B cell (primary cell): ENCODE measurements around the gene C17orf100. TPM values are rescaled to one million over a fixed set of nuclear protein-coding genes. Genes with fewer than 3 reads are reported as not detected.

ENCODE experiments used
- ATAC-seq: fragments of 200-7000 bp; cut with Tn5 transposase; one replicate; pipeline ENCODE4 v1.10.0; 2021; ENCODE audit warnings: low read depth, mild to moderate bottlenecking, moderate number of reproducible peaks, moderate library complexity
- CTCF ChIA-PET: fragments of 350-600 bp; sonication (Branson Sonifier 250); formaldehyde crosslinking; loops from one replicate; lab custom pipeline; 2021; ENCODE audit warnings: antibody characterized with exemption, inconsistent platforms; lab: Charles Lee
- POLR2A ChIA-PET: fragments of 350-600 bp; sonication (Branson Sonifier 250); formaldehyde crosslinking; loops from one replicate; lab custom pipeline; 2021; ENCODE audit warnings: antibody characterized with exemption; lab: Charles Lee
- DNase-seq: peaks from one replicate; pipeline ENCODE4 v3.0.0; 2013
- H2AFZ ChIP-seq: 2 replicates; pipeline ENCODE4 v1.6.1; 2012; ENCODE audit warnings: mild to moderate bottlenecking, low read depth, low read length; ENCODE audit not compliant: insufficient read depth, poor library complexity, severe bottlenecking
- H3K27ac ChIP-seq, 2 donors: 1 replicate in 1 of 2; 2 replicates in 1 of 2; pipeline ENCODE4 v1.5.1; 2012 to 2013; ENCODE audit warnings: low read length in 2 of 2, mild to moderate bottlenecking in 2 of 2, moderate library complexity in 1 of 2
- H3K27me3 ChIP-seq, 4 experiments: fragments of 200-600 bp in 1 of 4; sonication (generic) in 1 of 4; replicated peaks in 1 of 4; 1 replicate in 2 of 4; 2 replicates in 2 of 4; pipeline versions ENCODE4 v1.6.1 to v1.7.0; 2013 to 2016; ENCODE audit warnings: low read length in 3 of 4, mild to moderate bottlenecking in 2 of 4, mixed read lengths in 1 of 4, moderate library complexity in 1 of 4; ENCODE audit not compliant: insufficient read depth in 4 of 4, control insufficient read depth in 3 of 4; ENCODE audit errors: control extremely low read depth in 1 of 4
- H3K36me3 ChIP-seq, 2 experiments: replicated peaks in 1 of 2; 1 replicate in 1 of 2; 2 replicates in 1 of 2; pipeline versions ENCODE4 v1.6.1 to v1.7.1; 2013; ENCODE audit warnings: low read length in 1 of 2; ENCODE audit not compliant: insufficient read depth in 2 of 2, control insufficient read depth in 1 of 2; ENCODE audit errors: control extremely low read depth in 1 of 2, extremely low read depth in 1 of 2
- H3K4me1 ChIP-seq, 2 donors: fragments of 200-600 bp in 1 of 2; sonication (generic) in 1 of 2; 1 replicate in 1 of 2; 2 replicates in 1 of 2; pipeline versions ENCODE4 v1.5.1 to v1.6.1; 2013 to 2017; ENCODE audit warnings: low read length in 2 of 2; ENCODE audit not compliant: control insufficient read depth in 2 of 2, insufficient read depth in 2 of 2
- H3K4me2 ChIP-seq: replicated peaks from 2 replicates; pipeline ENCODE3; 2012; ENCODE audit warnings: mild to moderate bottlenecking, low read depth, low read length; ENCODE audit not compliant: poor library complexity, severe bottlenecking
- H3K4me3 ChIP-seq, 5 experiments: fragments of 200-600 bp in 1 of 5; sonication (generic) in 1 of 5; 1 replicate in 3 of 5; 2 replicates in 2 of 5; pipeline versions ENCODE4 v1.5.1 to v1.7.0; 2011 to 2016; ENCODE audit warnings: low read length in 4 of 5, mild to moderate bottlenecking in 4 of 5, low read depth in 2 of 5, control low read depth in 1 of 5, moderate library complexity in 1 of 5; ENCODE audit not compliant: insufficient read depth in 1 of 5; ENCODE audit errors: control extremely low read depth in 1 of 5, extremely low read depth in 1 of 5
- H3K79me2 ChIP-seq: fragments of 200-600 bp; sonication (generic); one replicate; pipeline ENCODE4 v1.6.0; 2016; ENCODE audit warnings: low read length; ENCODE audit not compliant: control insufficient read depth, insufficient read depth
- H3K9ac ChIP-seq: fragments of 200-600 bp; sonication (generic); 2 replicates; pipeline ENCODE4 v1.6.1; 2017; ENCODE audit warnings: mild to moderate bottlenecking, low read length, moderate library complexity
- H3K9me3 ChIP-seq, 3 donors: one replicate each; pipeline versions ENCODE4 v1.6.1 to v1.7.1; 2013; ENCODE audit warnings: low read length in 2 of 3; ENCODE audit not compliant: control insufficient read depth in 2 of 3, insufficient read depth in 1 of 3; ENCODE audit errors: control extremely low read depth in 1 of 3
- H4K20me1 ChIP-seq: 2 replicates; pipeline ENCODE4 v1.6.0; 2012; ENCODE audit warnings: mild to moderate bottlenecking, low read length; ENCODE audit not compliant: insufficient read depth, control insufficient read depth, poor library complexity, severe bottlenecking
- H3K27ac Mint-ChIP-seq: one replicate; pipeline ENCODE4 v1.8.0; 2021; ENCODE audit warnings: mixed read lengths
- H3K27me3 Mint-ChIP-seq: one replicate; pipeline ENCODE4 v1.8.0; 2021; ENCODE audit warnings: mixed read lengths
- H3K4me1 Mint-ChIP-seq: one replicate; pipeline ENCODE4 v1.8.0; 2021; ENCODE audit warnings: mixed read lengths
- H3K4me3 Mint-ChIP-seq: one replicate; pipeline ENCODE4 v1.8.0; 2021; ENCODE audit warnings: mixed read lengths
- H3K9me3 Mint-ChIP-seq: one replicate; pipeline ENCODE4 v1.8.0; 2022; ENCODE audit warnings: mixed read lengths; ENCODE audit not compliant: insufficient read depth
- EZH2 ChIP-seq: IDR thresholded peaks from 2 replicates; pipeline ENCODE4 v1.6.1; 2012; ENCODE audit warnings: borderline replicate concordance, low read depth, mild to moderate bottlenecking, moderate library complexity, low read length; ENCODE audit not compliant: insufficient read depth, poor library complexity, severe bottlenecking
- WGBS: methylation state at CpG from one replicate; pipeline ENCODE4 v1.1.5; 2013; ENCODE audit warnings: missing lambda C conversion rate; ENCODE audit not compliant: insufficient coverage; 5-methylcytosine and 5-hydroxymethylcytosine counted together
- intact Hi-C: fragments of 100-400 bp; cut with micrococcal nuclease; formaldehyde crosslinking; loops from one replicate; pipeline ENCODE4 v1.10.0; 2022
- polyA plus RNA-seq: library from polyadenylated mRNA; depleted of rRNA; stranded (reverse); fragments of >200 nt; gene quantifications from 2 replicates; pipeline ENCODE4 v1.2.3, GENCODE V29; 2012
- total RNA-seq, 2 donors: library from RNA; stranded (reverse); fragments of 120-200 nt in 1 of 2; gene quantifications; 1 replicate in 1 of 2; 2 replicates in 1 of 2; pipeline versions ENCODE4 v1.2.3 to v1.2.4, GENCODE V29; 2013 to 2022
- TF ChIP-seq, protein P1 (sequence below): fragments of 200-600 bp; IDR thresholded peaks from one replicate; pipeline ENCODE4 v1.8.0; 2022; ENCODE audit warnings: antibody characterized with exemption, mild to moderate bottlenecking

The C17orf100 gene
- total and polyA plus RNA-seq, 2 donors (not counting 1 experiment from before 2014, with no cell fraction given) = 3.7 to 11.6 TPM

- ATAC-seq (no peak), DNase-seq (no peak)
- no peak overlapping the region for H3K4me2 ChIP-seq
- ChIA-PET CTCF (no interaction called here), POLR2A (no interaction called here)
- H3K4me1 ChIP-seq = no peaks in the 10 kb centered on the region
- H3K27ac Mint-ChIP-seq = no peak overlapping the region
- H3K79me2 ChIP-seq = no peaks in the 10 kb centered on the region
- intact Hi-C loops = no loop called here
- no peak overlapping the region for H2AFZ ChIP-seq
- no peaks in the 10 kb centered on the region for H4K20me1 ChIP-seq
- TF ChIP-seq, protein P1, sequence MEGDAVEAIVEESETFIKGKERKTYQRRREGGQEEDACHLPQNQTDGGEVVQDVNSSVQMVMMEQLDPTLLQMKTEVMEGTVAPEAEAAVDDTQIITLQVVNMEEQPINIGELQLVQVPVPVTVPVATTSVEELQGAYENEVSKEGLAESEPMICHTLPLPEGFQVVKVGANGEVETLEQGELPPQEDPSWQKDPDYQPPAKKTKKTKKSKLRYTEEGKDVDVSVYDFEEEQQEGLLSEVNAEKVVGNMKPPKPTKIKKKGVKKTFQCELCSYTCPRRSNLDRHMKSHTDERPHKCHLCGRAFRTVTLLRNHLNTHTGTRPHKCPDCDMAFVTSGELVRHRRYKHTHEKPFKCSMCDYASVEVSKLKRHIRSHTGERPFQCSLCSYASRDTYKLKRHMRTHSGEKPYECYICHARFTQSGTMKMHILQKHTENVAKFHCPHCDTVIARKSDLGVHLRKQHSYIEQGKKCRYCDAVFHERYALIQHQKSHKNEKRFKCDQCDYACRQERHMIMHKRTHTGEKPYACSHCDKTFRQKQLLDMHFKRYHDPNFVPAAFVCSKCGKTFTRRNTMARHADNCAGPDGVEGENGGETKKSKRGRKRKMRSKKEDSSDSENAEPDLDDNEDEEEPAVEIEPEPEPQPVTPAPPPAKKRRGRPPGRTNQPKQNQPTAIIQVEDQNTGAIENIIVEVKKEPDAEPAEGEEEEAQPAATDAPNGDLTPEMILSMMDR = no peak
- no peak for TF ChIP-seq EZH2
- no peak overlapping the region for H3K4me3 ChIP-seq
- no peaks in the 10 kb centered on the region for H3K9me3 ChIP-seq
- no peak overlapping the region for H3K9ac ChIP-seq
- H3K4me1 Mint-ChIP-seq = no peaks in the 10 kb centered on the region
- no peaks in the 10 kb centered on the region for H3K36me3 ChIP-seq
- no peak overlapping the region for H3K27ac ChIP-seq
- H3K27me3 ChIP-seq = peaks cover 0 to 15% (median 0%) of the 10 kb centered on the region in 4 experiments
- H3K4me3 Mint-ChIP-seq = no peak overlapping the region
- WGBS = 96% methylated on average over 2 of the region's 2 CpGs
- H3K27me3 Mint-ChIP-seq = peaks cover 45% of the 10 kb centered on the region
- H3K9me3 Mint-ChIP-seq = no peaks in the 10 kb centered on the region
These were observed 43.5 kb downstream of the C17orf100 start for GRCh38 chr17:6695051-6695450.

- intact Hi-C loops = no loop called here
- no peak for ATAC-seq
These were observed 44.0 kb downstream of the C17orf100 start for GRCh38 chr17:6695565-6695964.

More at GRCh38 chr17:6695565-6695964, 44.0 kb downstream of the C17orf100 start:
- Histone ChIP-seq H3K4me1 (no peaks in the 10 kb centered on the region), H3K4me2 (no peak overlapping the region), H3K36me3 (no peaks in the 10 kb centered on the region), H3K4me3 (no peak overlapping the region), H3K79me2 (no peaks in the 10 kb centered on the region), H3K9me3 (no peaks in the 10 kb centered on the region), H3K27me3 (peaks cover 0 to 15% (median 0%) of the 10 kb centered on the region in 4 experiments), H3K27ac (no peak overlapping the region), H4K20me1 (no peaks in the 10 kb centered on the region), H2AFZ (no peak overlapping the region), H3K9ac (no peak overlapping the region)
- POLR2A ChIA-PET = no interaction called here
- DNase-seq = no peak
- TF ChIP-seq, protein P1 = no peak
- no peak for TF ChIP-seq EZH2
- H3K27me3 Mint-ChIP-seq = peaks cover 43% of the 10 kb centered on the region
- H3K4me1 Mint-ChIP-seq = no peaks in the 10 kb centered on the region
- no peak overlapping the region for H3K4me3 Mint-ChIP-seq
- CTCF ChIA-PET = no interaction called here
- 92% methylated on average over 10 of the region's 13 CpGs for whole genome bisulfite sequencing
- H3K9me3 Mint-ChIP-seq = no peaks in the 10 kb centered on the region
- no peak overlapping the region for H3K27ac Mint-ChIP-seq
